ENCODE results near the gene CCDC127. TPM values are rescaled to one million over a fixed set of nuclear protein-coding genes. Genes with fewer than 3 reads are reported as not detected.
A peak's percentile ranks its signal among the peaks of the same experiment; 100 is the strongest.

CCDC127 gene
- total and polyA plus RNA-seq, 2 of the 13 experiments (the other 11 are each of a cell fraction or from before 2014, with no cell fraction given): 2.9 to 4.3 TPM

DNA sequence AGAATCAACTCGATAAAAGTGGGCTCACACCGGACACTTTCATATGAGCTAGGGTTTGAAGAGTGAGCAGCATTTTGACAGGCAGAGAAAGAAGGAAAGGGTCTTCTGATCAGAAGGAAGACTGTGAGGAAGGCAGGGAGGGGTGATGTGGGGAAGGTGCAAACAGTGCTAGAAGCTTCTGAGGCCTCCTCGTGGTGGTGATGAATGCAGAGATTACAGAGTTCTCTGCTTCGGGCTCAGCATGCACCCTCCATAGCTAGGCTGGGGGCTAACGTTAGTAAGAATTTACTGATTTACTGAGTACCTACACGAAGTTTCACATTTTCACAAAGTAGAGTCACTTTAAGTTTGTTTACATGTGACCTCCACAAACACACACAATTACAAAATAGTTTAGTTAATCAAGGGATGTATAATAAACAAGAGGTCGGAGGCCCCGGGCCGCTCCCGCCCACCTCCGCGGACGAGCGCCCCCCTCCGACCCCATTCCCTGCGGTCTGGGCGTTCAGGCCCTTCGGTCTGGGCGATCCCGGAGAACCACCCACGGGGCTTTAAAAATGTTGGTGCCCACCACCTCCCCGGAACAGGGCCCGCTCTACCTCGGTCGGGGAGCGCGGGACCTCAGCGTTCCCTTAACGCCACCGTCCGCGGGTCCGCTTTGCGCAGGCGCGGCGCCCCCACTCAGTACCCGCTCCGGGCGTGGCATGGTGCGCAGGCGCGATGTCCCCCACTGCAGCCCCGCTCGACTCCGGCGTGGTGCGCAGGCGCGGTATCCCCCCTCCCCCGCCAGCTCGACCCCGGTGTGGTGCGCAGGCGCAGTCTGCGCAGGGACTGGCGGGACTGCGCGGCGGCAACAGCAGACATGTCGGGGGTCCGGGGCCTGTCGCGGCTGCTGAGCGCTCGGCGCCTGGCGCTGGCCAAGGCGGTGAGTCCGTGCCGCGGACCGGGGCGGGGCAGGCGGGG is at the start of gene CCDC127, which contains the start of gene SDHA (continued):
- TF ChIP-seq HDAC1 (CRISPR knock-in tag; IDR thresholded peaks at IDR 0.05): 0 out of 2 replicates have a peak, but pooled peaks have one; percentile 65
- peak; percentile 52 for TF ChIP-seq GATAD1 (CRISPR knock-in tag; IDR thresholded peaks at IDR 0.05)
- peak; percentile 58 for TF ChIP-seq THAP11 (CRISPR knock-in tag; IDR thresholded peaks at IDR 0.05)
- 0 out of 2 replicates have a peak, but pooled peaks have one; percentile 47 for TF ChIP-seq ZNF788 (CRISPR knock-in tag; IDR thresholded peaks at IDR 0.05; ENCODE audit: borderline replicate concordance)
- TF ChIP-seq FOXK1 (CRISPR knock-in tag; IDR thresholded peaks at IDR 0.05; ENCODE audit: borderline replicate concordance, low read depth): peak; percentile 36; the same call in 1 of the 2 replicates
- 0 out of 2 replicates have a peak, but pooled peaks have one; percentile 57 for TF ChIP-seq DR1 (CRISPR knock-in tag; IDR thresholded peaks at IDR 0.05)
- peak; percentile 55; the same call in 1 of the 2 replicates for TF ChIP-seq THAP9 (CRISPR knock-in tag; IDR thresholded peaks at IDR 0.05; ENCODE audit: borderline replicate concordance)
- peak; percentile 39; the same call in 1 of the 2 replicates for TF ChIP-seq ZNF772 (CRISPR knock-in tag; IDR thresholded peaks at IDR 0.05)
- peak; percentile 58; the same call in 1 of the 2 replicates for TF ChIP-seq GABPB1 (CRISPR knock-in tag; IDR thresholded peaks at IDR 0.05)
- 0 out of 2 replicates have a peak, but pooled peaks have one; percentile 59 for TF ChIP-seq ZC3H13 (CRISPR knock-in tag; IDR thresholded peaks at IDR 0.05)
- 0 out of 2 replicates have a peak, but pooled peaks have one; percentile 25 for TF ChIP-seq MIER3 (CRISPR knock-in tag; IDR thresholded peaks at IDR 0.05; ENCODE audit: borderline replicate concordance)
- 0 out of 2 replicates have a peak, but pooled peaks have one; percentile 14 for TF ChIP-seq ZNF205 (CRISPR knock-in tag; IDR thresholded peaks at IDR 0.05)
- peak; percentile 64; the same call in 1 of the 2 replicates for TF ChIP-seq HNF1B (CRISPR knock-in tag; IDR thresholded peaks at IDR 0.05)
- TF ChIP-seq KLF12 (CRISPR knock-in tag; IDR thresholded peaks at IDR 0.05; ENCODE audit: borderline replicate concordance): 0 out of 2 replicates have a peak, but pooled peaks have one; percentile 42
- TF ChIP-seq THAP8 (CRISPR knock-in tag; IDR thresholded peaks at IDR 0.05; ENCODE audit: borderline replicate concordance): peak; percentile 23; the same call in 1 of the 2 replicates
- TF ChIP-seq ZNF589 (CRISPR knock-in tag; conservative IDR thresholded peaks at IDR 0.05): 0 out of 2 replicates have a peak, but pooled peaks have one; percentile 33
- TF ChIP-seq TFDP1 (CRISPR knock-in tag; IDR thresholded peaks at IDR 0.05; ENCODE audit: borderline replicate concordance): peak; percentile 39; the same call in 1 of the 2 replicates
- peak; percentile 21; the same call in 1 of the 2 replicates for TF ChIP-seq ZNF674 (CRISPR knock-in tag; IDR thresholded peaks at IDR 0.05; ENCODE audit: low read depth)
- TF ChIP-seq TARDBP (CRISPR knock-in tag; IDR thresholded peaks at IDR 0.05): 0 out of 2 replicates have a peak, but pooled peaks have one; percentile 19
- peak; percentile 57; the same call in 1 of the 2 replicates for TF ChIP-seq ERF (CRISPR knock-in tag; IDR thresholded peaks at IDR 0.05)
- TF ChIP-seq SKI (IDR thresholded peaks at IDR 0.05; ENCODE audit: partially characterized antibody): peak; percentile 18
- peak; percentile 4; the same call in 1 of the 2 replicates for TF ChIP-seq ZNF766 (CRISPR knock-in tag; IDR thresholded peaks at IDR 0.05; ENCODE audit: borderline replicate concordance)

All from HepG2 (cell line).